Measurements from ENCODE around the gene GRM7.

GRCh38 chr3:7754653-7755441 lies 893.9 kb downstream of the GRM7 start:
- no peak for TF ChIP-seq CREB1 (CRISPR knock-in tag; IDR thresholded peaks at IDR 0.05; ENCODE audit: low read depth)
- no peak for TF ChIP-seq ETS1 (IDR thresholded peaks at IDR 0.05)
- TF ChIP-seq, protein P1, sequence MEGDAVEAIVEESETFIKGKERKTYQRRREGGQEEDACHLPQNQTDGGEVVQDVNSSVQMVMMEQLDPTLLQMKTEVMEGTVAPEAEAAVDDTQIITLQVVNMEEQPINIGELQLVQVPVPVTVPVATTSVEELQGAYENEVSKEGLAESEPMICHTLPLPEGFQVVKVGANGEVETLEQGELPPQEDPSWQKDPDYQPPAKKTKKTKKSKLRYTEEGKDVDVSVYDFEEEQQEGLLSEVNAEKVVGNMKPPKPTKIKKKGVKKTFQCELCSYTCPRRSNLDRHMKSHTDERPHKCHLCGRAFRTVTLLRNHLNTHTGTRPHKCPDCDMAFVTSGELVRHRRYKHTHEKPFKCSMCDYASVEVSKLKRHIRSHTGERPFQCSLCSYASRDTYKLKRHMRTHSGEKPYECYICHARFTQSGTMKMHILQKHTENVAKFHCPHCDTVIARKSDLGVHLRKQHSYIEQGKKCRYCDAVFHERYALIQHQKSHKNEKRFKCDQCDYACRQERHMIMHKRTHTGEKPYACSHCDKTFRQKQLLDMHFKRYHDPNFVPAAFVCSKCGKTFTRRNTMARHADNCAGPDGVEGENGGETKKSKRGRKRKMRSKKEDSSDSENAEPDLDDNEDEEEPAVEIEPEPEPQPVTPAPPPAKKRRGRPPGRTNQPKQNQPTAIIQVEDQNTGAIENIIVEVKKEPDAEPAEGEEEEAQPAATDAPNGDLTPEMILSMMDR (conservative IDR thresholded peaks at IDR 0.05; ENCODE audit: low read depth in 2 of 2), result no peak
- TF ChIP-seq POLR2AphosphoS5 (IDR thresholded peaks at IDR 0.05; ENCODE audit: low read depth), result no peak
- TF ChIP-seq, protein P2, sequence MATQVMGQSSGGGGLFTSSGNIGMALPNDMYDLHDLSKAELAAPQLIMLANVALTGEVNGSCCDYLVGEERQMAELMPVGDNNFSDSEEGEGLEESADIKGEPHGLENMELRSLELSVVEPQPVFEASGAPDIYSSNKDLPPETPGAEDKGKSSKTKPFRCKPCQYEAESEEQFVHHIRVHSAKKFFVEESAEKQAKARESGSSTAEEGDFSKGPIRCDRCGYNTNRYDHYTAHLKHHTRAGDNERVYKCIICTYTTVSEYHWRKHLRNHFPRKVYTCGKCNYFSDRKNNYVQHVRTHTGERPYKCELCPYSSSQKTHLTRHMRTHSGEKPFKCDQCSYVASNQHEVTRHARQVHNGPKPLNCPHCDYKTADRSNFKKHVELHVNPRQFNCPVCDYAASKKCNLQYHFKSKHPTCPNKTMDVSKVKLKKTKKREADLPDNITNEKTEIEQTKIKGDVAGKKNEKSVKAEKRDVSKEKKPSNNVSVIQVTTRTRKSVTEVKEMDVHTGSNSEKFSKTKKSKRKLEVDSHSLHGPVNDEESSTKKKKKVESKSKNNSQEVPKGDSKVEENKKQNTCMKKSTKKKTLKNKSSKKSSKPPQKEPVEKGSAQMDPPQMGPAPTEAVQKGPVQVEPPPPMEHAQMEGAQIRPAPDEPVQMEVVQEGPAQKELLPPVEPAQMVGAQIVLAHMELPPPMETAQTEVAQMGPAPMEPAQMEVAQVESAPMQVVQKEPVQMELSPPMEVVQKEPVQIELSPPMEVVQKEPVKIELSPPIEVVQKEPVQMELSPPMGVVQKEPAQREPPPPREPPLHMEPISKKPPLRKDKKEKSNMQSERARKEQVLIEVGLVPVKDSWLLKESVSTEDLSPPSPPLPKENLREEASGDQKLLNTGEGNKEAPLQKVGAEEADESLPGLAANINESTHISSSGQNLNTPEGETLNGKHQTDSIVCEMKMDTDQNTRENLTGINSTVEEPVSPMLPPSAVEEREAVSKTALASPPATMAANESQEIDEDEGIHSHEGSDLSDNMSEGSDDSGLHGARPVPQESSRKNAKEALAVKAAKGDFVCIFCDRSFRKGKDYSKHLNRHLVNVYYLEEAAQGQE (IDR thresholded peaks at IDR 0.05; ENCODE audit: unreplicated experiment), result no peak
- TF ChIP-seq EZH2 (IDR thresholded peaks at IDR 0.05; ENCODE audit: low read depth, unreplicated experiment), result no peak
- TF ChIP-seq EZH2phosphoT487 (IDR thresholded peaks at IDR 0.05; ENCODE audit: unreplicated experiment), result no peak
- no peak for TF ChIP-seq JUNB (IDR thresholded peaks at IDR 0.05; ENCODE audit: unreplicated experiment)
- TF ChIP-seq ZNF331 (CRISPR knock-in tag; IDR thresholded peaks at IDR 0.05; ENCODE audit: low read depth), result no peak
- TF ChIP-seq ZNF114 (CRISPR knock-in tag; IDR thresholded peaks at IDR 0.05), result no peak
